Cardiac muscle cell (in vitro differentiated cells and primary cell): Measurements from ENCODE around the gene TMEM253. TPM values are rescaled to one million over a fixed set of nuclear protein-coding genes. Genes with fewer than 3 reads are reported as not detected.
A peak's percentile ranks its signal among the peaks of the same experiment; 100 is the strongest.

Experiments used
- DNase-seq, 2 donors: peaks; one replicate each; pipeline versions ENCODE4 v3.0.0 to v3.0.0-alpha.2; 2010 to 2017; ENCODE audit warnings: low read depth in 1 of 2, low spot score in 1 of 2
- H3K27ac ChIP-seq: fragments of 200-600 bp; sonication (generic); 2 replicates; pipeline ENCODE4 v1.5.1; 2016
- H3K27me3 ChIP-seq: fragments of 200-600 bp; sonication (generic); 2 replicates; pipeline ENCODE4 v1.6.0; 2016; ENCODE audit warnings: control low read depth
- H3K36me3 ChIP-seq: fragments of 200-600 bp; sonication (generic); 2 replicates; pipeline ENCODE4 v1.5.1; 2016; ENCODE audit warnings: control low read depth
- H3K4me1 ChIP-seq: fragments of 200-600 bp; sonication (generic); 2 replicates; pipeline ENCODE4 v1.8.1; 2017; ENCODE audit warnings: low read depth, mild to moderate bottlenecking, mixed run types
- H3K4me3 ChIP-seq: fragments of 200-600 bp; sonication (generic); 2 replicates; pipeline ENCODE4 v1.5.1; 2016; ENCODE audit warnings: mild to moderate bottlenecking
- H3K9me3 ChIP-seq: fragments of 200-600 bp; sonication (generic); 2 replicates; pipeline ENCODE4 v1.5.1; 2017; ENCODE audit warnings: low read depth, mild to moderate bottlenecking, control low read depth
- CTCF ChIP-seq: IDR thresholded peaks from 2 replicates; pipeline ENCODE4 v1.5.1; 2012; ENCODE audit warnings: low read depth, mild to moderate bottlenecking, low read length
- polyA plus RNA-seq: library from polyadenylated mRNA; unstranded; fragments of >200 nt; fragmentation: Nextera tagmentation; extraction: Ambion mirVana; gene quantifications from 2 replicates; pipeline ENCODE4 v1.2.1, GENCODE V29; 2016
- total RNA-seq: library from RNA; depleted of rRNA; stranded (reverse); fragments of >200 nt; gene quantifications from 2 replicates; pipeline ENCODE4 v1.2.3, GENCODE V29; 2016

The TMEM253 gene
- total and polyA plus RNA-seq, 2 experiments from 2014 or later: 1.2 to 1.3 TPM

- Histone ChIP-seq H3K36me3 (no peaks in the 10 kb centered on the region), H3K4me1 (peaks cover 41% of the 10 kb centered on the region), H3K27ac (peak within 1 kb of the TSS; percentile 93), H3K27me3 (peaks cover 3% of the 10 kb centered on the region), H3K4me3 (peak within 1 kb of the TSS; percentile 73), H3K9me3 (no peaks in the 10 kb centered on the region)
- peak; percentile 61 to 81 for DNase-seq
- TF ChIP-seq CTCF: no peak
Measured at GRCh38 chr14:21098076-21098891, 2.6 kb upstream of the TMEM253 start, which contains the start of gene ZNF219. Gene ZNF219, minus strand, starts transcription at chr14:21098655. Its CDS starts 5,064 bp downstream, at chr14:21093591.

GRCh38 chr14:21098892-21099595 is 1.8 kb upstream of the TMEM253 start:
- DNase-seq: no peak
- Histone ChIP-seq H3K27ac (peak overlapping the region; percentile 93), H3K27me3 (peaks cover 3% of the 10 kb centered on the region), H3K4me3 (peak overlapping the region; percentile 70), H3K36me3 (no peaks in the 10 kb centered on the region), H3K9me3 (no peaks in the 10 kb centered on the region), H3K4me1 (peaks cover 36% of the 10 kb centered on the region)
- no peak for TF ChIP-seq CTCF

GRCh38 chr14:21099596-21099985 is 1.3 kb upstream of the TMEM253 start:
- H3K27ac ChIP-seq: peak overlapping the region; percentile 93
- H3K36me3 ChIP-seq: no peaks in the 10 kb centered on the region
- no peak for TF ChIP-seq CTCF
- DNase-seq: no peak
- H3K9me3 ChIP-seq: no peaks in the 10 kb centered on the region
- peaks cover 31% of the 10 kb centered on the region for H3K4me1 ChIP-seq
- no peak overlapping the region for H3K4me3 ChIP-seq
- peaks cover 3% of the 10 kb centered on the region for H3K27me3 ChIP-seq

- H3K27me3 ChIP-seq: no peaks in the 10 kb centered on the region
- H3K4me1 ChIP-seq: peaks cover 29% of the 10 kb centered on the region
- no peak for TF ChIP-seq CTCF
- H3K9me3 ChIP-seq: no peaks in the 10 kb centered on the region
- peak overlapping the region; percentile 37 for H3K27ac ChIP-seq
- no peak for DNase-seq
- no peaks in the 10 kb centered on the region for H3K36me3 ChIP-seq
- H3K4me3 ChIP-seq: no peak overlapping the region
Measured at GRCh38 chr14:21101802-21102413, 1.0 kb downstream of the TMEM253 start.

- TF ChIP-seq CTCF: no peak
- H3K36me3 ChIP-seq: no peaks in the 10 kb centered on the region
- peak in 1 of 2 donors; percentile 13 for DNase-seq
Measured at GRCh38 chr14:21102521-21103410, 1.9 kb downstream of the TMEM253 start.

More at GRCh38 chr14:21102521-21103410, 1.9 kb downstream of the TMEM253 start:
- peak overlapping the region; percentile 3 for H3K27ac ChIP-seq
- H3K27me3 ChIP-seq: no peaks in the 10 kb centered on the region
- H3K4me3 ChIP-seq: peak overlapping the region; percentile 48
- H3K9me3 ChIP-seq: no peaks in the 10 kb centered on the region
- H3K4me1 ChIP-seq: peaks cover 29% of the 10 kb centered on the region
